DMS153 treated with DMSO at 0.1 percent for 48 hours (cell line): ENCODE data around the gene PSMB10.

Experiments
- DNase-seq: peaks from one replicate; lab custom pipeline; 2025; ENCODE audit not compliant: unreplicated experiment; lab: John Stamatoyannopoulos, UW

Gene PSMB10

GRCh38 chr16:67893743-67894399 lies 42.8 kb downstream of the PSMB10 start:
- DNase-seq, result no peak

GRCh38 chr16:67892899-67893742 lies 43.5 kb downstream of the PSMB10 start, which contains the start of gene PSKH1:
PSKH1 (plus strand) TSS chr16:67893254; CDS start chr16:67908750, 15,496 bp downstream.
- DNase-seq, result peak; percentile 86

DNA sequence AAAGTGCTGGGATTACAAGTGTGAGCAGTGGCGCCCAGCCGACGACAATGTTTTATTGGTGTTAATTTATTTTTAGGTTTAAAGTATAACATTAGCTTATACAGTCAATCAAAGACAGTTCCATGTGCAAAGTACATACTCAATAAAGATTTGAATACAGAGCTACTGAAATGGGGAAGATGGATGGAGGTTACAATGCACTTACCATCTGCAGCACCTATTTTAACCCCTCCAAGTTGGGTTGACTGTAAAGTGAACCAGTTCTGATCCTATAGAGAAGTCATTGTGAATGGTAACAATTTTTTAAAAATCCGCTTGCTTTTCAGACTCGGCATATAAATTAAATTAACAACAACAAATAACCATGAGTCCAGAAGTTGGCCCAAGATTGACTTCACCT lies 44.3 kb downstream of the PSMB10 start:
- DNase-seq, result no peak

DNA sequence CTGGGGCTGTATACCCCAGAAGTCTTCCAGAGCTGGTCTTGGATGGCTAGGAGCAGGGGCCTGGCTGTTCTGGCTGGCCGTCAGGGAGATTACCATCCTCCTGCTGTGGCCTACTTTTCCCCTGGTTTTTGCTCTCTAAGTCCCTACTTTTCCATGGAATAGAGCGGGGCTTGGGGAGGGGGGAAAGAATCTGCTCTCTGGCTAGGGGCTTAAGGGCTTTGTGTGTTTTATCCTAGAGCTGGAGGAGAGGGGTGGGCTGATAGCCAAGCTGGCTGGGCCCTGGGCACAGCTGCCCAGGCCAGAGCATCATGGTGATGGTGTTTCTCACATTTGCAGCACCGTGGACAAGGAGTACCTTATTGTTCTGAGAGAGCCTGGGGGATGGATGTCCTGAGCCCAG lies 48.3 kb downstream of the PSMB10 start:
- DNase-seq, result no peak

- no peak for DNase-seq
Measured at GRCh38 chr16:67886387-67886786, 50.3 kb downstream of the PSMB10 start.

GRCh38 chr16:67885976-67886375 lies 50.7 kb downstream of the PSMB10 start:
- no peak for DNase-seq

- DNase-seq, result no peak
Measured at GRCh38 chr16:67885545-67885944, 51.1 kb downstream of the PSMB10 start.

- DNase-seq, result peak; percentile 66
Measured at GRCh38 chr16:67884684-67885083, 52.0 kb downstream of the PSMB10 start, which contains the start of gene NRN1L. NRN1L (plus strand) TSS chr16:67884885; CDS start chr16:67884904, 19 bp downstream.
